ACC112 (cell line): Measurements from ENCODE around the gene ACOD1.

Experiments
- H2AFZ ChIP-seq: fragments of 200-600 bp; sonication (generic); one replicate; pipeline ENCODE4 v1.6.0; 2017; ENCODE audit warnings: antibody characterized with exemption, low read length; ENCODE audit not compliant: unreplicated experiment
- H3K27ac ChIP-seq: fragments of 200-600 bp; sonication (generic); 2 replicates; pipeline ENCODE4 v1.5.1; 2014; ENCODE audit warnings: low read depth, mild to moderate bottlenecking, antibody characterized with exemption, low read length, moderate library complexity
- H3K27me3 ChIP-seq: fragments of 200-600 bp; sonication (generic); 2 replicates; pipeline ENCODE4 v1.6.1; 2014; ENCODE audit warnings: mild to moderate bottlenecking, antibody characterized with exemption, low read length, moderate library complexity, mixed read lengths; ENCODE audit not compliant: insufficient read depth
- H3K36me3 ChIP-seq: fragments of 200-600 bp; sonication (generic); 2 replicates; pipeline ENCODE4 v1.6.1; 2016; ENCODE audit warnings: mild to moderate bottlenecking, antibody characterized with exemption, low read length, moderate library complexity, mixed read lengths; ENCODE audit not compliant: insufficient read depth
- H3K4me1 ChIP-seq: fragments of 200-600 bp; sonication (generic); one replicate; pipeline ENCODE4 v1.6.1; 2016; ENCODE audit warnings: low read length, mixed read lengths; ENCODE audit not compliant: insufficient read depth, unreplicated experiment, control insufficient read depth
- H3K4me3 ChIP-seq: fragments of 200-600 bp; sonication (generic); 2 replicates; pipeline ENCODE4 v1.5.1; 2014; ENCODE audit warnings: mild to moderate bottlenecking, low read depth, low read length
- H3K79me2 ChIP-seq: fragments of 200-600 bp; sonication (generic); one replicate; pipeline ENCODE4 v1.6.0; 2016; ENCODE audit warnings: low read length; ENCODE audit not compliant: control insufficient read depth, unreplicated experiment, insufficient read depth

The ACOD1 gene

GRCh38 chr13:76983676-76984075 is 35.4 kb downstream of the ACOD1 start:
- Histone ChIP-seq H3K4me3 (no peak overlapping the region), H3K27ac (no peak overlapping the region), H3K27me3 (peaks cover 11% of the 10 kb centered on the region), H3K79me2 (no peaks in the 10 kb centered on the region), H3K36me3 (no peaks in the 10 kb centered on the region), H2AFZ (no peak overlapping the region), H3K4me1 (no peaks in the 10 kb centered on the region)

GRCh38 chr13:76991432-76991795 is 43.1 kb downstream of the ACOD1 start:
- H2AFZ ChIP-seq = peak overlapping the region; percentile 90
- H3K79me2 ChIP-seq = peaks cover 25% of the 10 kb centered on the region
- H3K4me3 ChIP-seq = peak overlapping the region; percentile 84
- peak overlapping the region; percentile 35; the same call in 1 of the 2 replicates for H3K27ac ChIP-seq
- H3K36me3 ChIP-seq = peaks cover 5% of the 10 kb centered on the region
- peaks cover 26% of the 10 kb centered on the region for H3K4me1 ChIP-seq
- H3K27me3 ChIP-seq = no peaks in the 10 kb centered on the region; the same call in 1 of the 2 replicates

GRCh38 chr13:76991796-76992547 is 43.7 kb downstream of the ACOD1 start, which contains the start of gene CLN5:
TSS of gene CLN5 (plus strand) at chr13:76992081. CDS start at chr13:76992099, 18 bp downstream.
- Histone ChIP-seq H3K4me1 (peaks cover 26% of the 10 kb centered on the region), H3K4me3 (peak within 1 kb of the TSS; percentile 84), H3K27me3 (no peaks in the 10 kb centered on the region), H2AFZ (peak within 1 kb of the TSS; percentile 90), H3K36me3 (peaks cover 5% of the 10 kb centered on the region), H3K79me2 (peaks cover 25% of the 10 kb centered on the region), H3K27ac (peak within 1 kb of the TSS; percentile 79)

- H3K4me1 ChIP-seq = peaks cover 26% of the 10 kb centered on the region
- no peaks in the 10 kb centered on the region for H3K27me3 ChIP-seq
- H3K4me3 ChIP-seq = peak overlapping the region; percentile 84
- peaks cover 5% of the 10 kb centered on the region for H3K36me3 ChIP-seq
- peak overlapping the region; percentile 54 for H2AFZ ChIP-seq
- peaks cover 25% of the 10 kb centered on the region for H3K79me2 ChIP-seq
- peak overlapping the region; percentile 79 for H3K27ac ChIP-seq
Measured at GRCh38 chr13:76992548-76993001, 44.3 kb downstream of the ACOD1 start.

GRCh38 chr13:76993021-76993420 is 44.7 kb downstream of the ACOD1 start:
- H3K27me3 ChIP-seq = no peaks in the 10 kb centered on the region
- peaks cover 25% of the 10 kb centered on the region for H3K79me2 ChIP-seq
- peak overlapping the region; percentile 79 for H3K27ac ChIP-seq
- H2AFZ ChIP-seq = peak overlapping the region; percentile 54
- H3K4me1 ChIP-seq = peaks cover 26% of the 10 kb centered on the region
- peak overlapping the region; percentile 84 for H3K4me3 ChIP-seq
- H3K36me3 ChIP-seq = peaks cover 7% of the 10 kb centered on the region

- Histone ChIP-seq H3K27ac (peak overlapping the region; percentile 79; the same call in 1 of the 2 replicates), H3K4me3 (peak overlapping the region; percentile 84), H3K4me1 (peaks cover 26% of the 10 kb centered on the region), H3K36me3 (peaks cover 10% of the 10 kb centered on the region), H3K27me3 (no peaks in the 10 kb centered on the region), H3K79me2 (peaks cover 25% of the 10 kb centered on the region), H2AFZ (no peak overlapping the region)
Measured at GRCh38 chr13:76993473-76993872, 45.2 kb downstream of the ACOD1 start.

GRCh38 chr13:76994281-76994680 is 46.0 kb downstream of the ACOD1 start:
- H2AFZ ChIP-seq = no peak overlapping the region
- H3K4me3 ChIP-seq = peak overlapping the region; percentile 84
- H3K27ac ChIP-seq = 0 out of 2 replicates have a peak overlapping the region, but pooled peaks have one; percentile 6
- peaks cover 25% of the 10 kb centered on the region for H3K79me2 ChIP-seq
- H3K36me3 ChIP-seq = peaks cover 14% of the 10 kb centered on the region
- no peaks in the 10 kb centered on the region for H3K27me3 ChIP-seq
- peaks cover 26% of the 10 kb centered on the region for H3K4me1 ChIP-seq

GRCh38 chr13:77000475-77000874 is 52.2 kb downstream of the ACOD1 start:
- Histone ChIP-seq H3K4me1 (no peaks in the 10 kb centered on the region), H3K27ac (no peak overlapping the region)

GRCh38 chr13:77001540-77001939 is 53.2 kb downstream of the ACOD1 start:
- Histone ChIP-seq H3K36me3 (peaks cover 15% of the 10 kb centered on the region; the same call in 1 of the 2 replicates), H2AFZ (no peak overlapping the region), H3K27me3 (no peaks in the 10 kb centered on the region), H3K4me1 (no peaks in the 10 kb centered on the region), H3K27ac (no peak overlapping the region), H3K79me2 (peaks cover 3% of the 10 kb centered on the region), H3K4me3 (no peak overlapping the region)

More at GRCh38 chr13:77000475-77000874, 52.2 kb downstream of the ACOD1 start:
- Histone ChIP-seq H2AFZ (no peak overlapping the region), H3K36me3 (peaks cover 21% of the 10 kb centered on the region), H3K27me3 (no peaks in the 10 kb centered on the region), H3K4me3 (no peak overlapping the region), H3K79me2 (no peaks in the 10 kb centered on the region)

GRCh38 chr13:77001963-77002587 is 53.8 kb downstream of the ACOD1 start:
- H3K4me1 ChIP-seq = no peaks in the 10 kb centered on the region
- no peak overlapping the region for H3K4me3 ChIP-seq
- H3K27me3 ChIP-seq = no peaks in the 10 kb centered on the region
- peaks cover 15% of the 10 kb centered on the region; the same call in 1 of the 2 replicates for H3K36me3 ChIP-seq
- H3K27ac ChIP-seq = no peak overlapping the region
- peaks cover 4% of the 10 kb centered on the region for H3K79me2 ChIP-seq
- H2AFZ ChIP-seq = no peak overlapping the region
